BE2C (cell line): ENCODE results near the gene GRK3.

Experiments
- DNase-seq: peaks from one replicate; pipeline ENCODE4 v3.0.0-alpha.2; 2020
- H3K27me3 ChIP-seq: fragments of 250-450 bp; sonication (Bioruptor Pico); 2 replicates; pipeline ENCODE4 v1.5.1; 2020; ENCODE audit warnings: mild to moderate bottlenecking
- H3K36me3 ChIP-seq: fragments of 250-450 bp; sonication (Bioruptor Pico); 2 replicates; pipeline ENCODE4 v1.5.1; 2020; ENCODE audit warnings: mild to moderate bottlenecking
- H3K4me1 ChIP-seq: fragments of 250-450 bp; sonication (Bioruptor Pico); 2 replicates; pipeline ENCODE4 v1.5.1; 2020
- H3K4me3 ChIP-seq: 2 replicates; pipeline ENCODE4 v1.5.1; 2011; ENCODE audit warnings: low read depth, low read length
- H3K9me3 ChIP-seq: fragments of 250-450 bp; sonication (Bioruptor Pico); 2 replicates; pipeline ENCODE4 v1.5.1; 2020
- TF ChIP-seq, protein P1 (sequence below): IDR thresholded peaks from 2 replicates; pipeline ENCODE4 v1.5.1; 2012; ENCODE audit warnings: mild to moderate bottlenecking, low read depth, low read length

Gene GRK3

DNA sequence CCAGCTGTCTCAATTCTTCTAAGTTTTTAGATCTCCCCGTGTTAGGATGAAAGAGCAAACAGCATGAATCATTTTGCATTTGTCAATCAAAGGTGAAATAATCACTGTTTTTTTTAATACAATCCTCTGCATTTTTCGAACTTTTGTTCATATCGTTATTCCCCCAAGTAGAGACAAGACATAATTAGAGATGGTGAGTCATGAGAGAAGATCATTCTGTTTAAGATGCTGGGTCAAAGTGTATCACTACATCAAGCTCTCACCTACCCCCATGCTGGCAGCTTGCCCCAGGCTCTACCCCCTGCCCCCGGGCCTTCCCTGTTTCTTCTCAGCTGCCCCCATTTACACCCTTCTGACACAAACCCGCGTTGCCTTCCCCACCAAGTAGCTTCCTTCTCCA lies 147.0 kb downstream of the GRK3 start:
- DNase-seq = no peak
- Histone ChIP-seq H3K27me3 (no peaks in the 10 kb centered on the region), H3K4me1 (peaks cover 2% of the 10 kb centered on the region; the same call in 1 of the 2 replicates), H3K9me3 (no peaks in the 10 kb centered on the region), H3K36me3 (peaks cover 95% of the 10 kb centered on the region), H3K4me3 (no peak overlapping the region)
- TF ChIP-seq, protein P1, sequence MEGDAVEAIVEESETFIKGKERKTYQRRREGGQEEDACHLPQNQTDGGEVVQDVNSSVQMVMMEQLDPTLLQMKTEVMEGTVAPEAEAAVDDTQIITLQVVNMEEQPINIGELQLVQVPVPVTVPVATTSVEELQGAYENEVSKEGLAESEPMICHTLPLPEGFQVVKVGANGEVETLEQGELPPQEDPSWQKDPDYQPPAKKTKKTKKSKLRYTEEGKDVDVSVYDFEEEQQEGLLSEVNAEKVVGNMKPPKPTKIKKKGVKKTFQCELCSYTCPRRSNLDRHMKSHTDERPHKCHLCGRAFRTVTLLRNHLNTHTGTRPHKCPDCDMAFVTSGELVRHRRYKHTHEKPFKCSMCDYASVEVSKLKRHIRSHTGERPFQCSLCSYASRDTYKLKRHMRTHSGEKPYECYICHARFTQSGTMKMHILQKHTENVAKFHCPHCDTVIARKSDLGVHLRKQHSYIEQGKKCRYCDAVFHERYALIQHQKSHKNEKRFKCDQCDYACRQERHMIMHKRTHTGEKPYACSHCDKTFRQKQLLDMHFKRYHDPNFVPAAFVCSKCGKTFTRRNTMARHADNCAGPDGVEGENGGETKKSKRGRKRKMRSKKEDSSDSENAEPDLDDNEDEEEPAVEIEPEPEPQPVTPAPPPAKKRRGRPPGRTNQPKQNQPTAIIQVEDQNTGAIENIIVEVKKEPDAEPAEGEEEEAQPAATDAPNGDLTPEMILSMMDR = no peak

DNA sequence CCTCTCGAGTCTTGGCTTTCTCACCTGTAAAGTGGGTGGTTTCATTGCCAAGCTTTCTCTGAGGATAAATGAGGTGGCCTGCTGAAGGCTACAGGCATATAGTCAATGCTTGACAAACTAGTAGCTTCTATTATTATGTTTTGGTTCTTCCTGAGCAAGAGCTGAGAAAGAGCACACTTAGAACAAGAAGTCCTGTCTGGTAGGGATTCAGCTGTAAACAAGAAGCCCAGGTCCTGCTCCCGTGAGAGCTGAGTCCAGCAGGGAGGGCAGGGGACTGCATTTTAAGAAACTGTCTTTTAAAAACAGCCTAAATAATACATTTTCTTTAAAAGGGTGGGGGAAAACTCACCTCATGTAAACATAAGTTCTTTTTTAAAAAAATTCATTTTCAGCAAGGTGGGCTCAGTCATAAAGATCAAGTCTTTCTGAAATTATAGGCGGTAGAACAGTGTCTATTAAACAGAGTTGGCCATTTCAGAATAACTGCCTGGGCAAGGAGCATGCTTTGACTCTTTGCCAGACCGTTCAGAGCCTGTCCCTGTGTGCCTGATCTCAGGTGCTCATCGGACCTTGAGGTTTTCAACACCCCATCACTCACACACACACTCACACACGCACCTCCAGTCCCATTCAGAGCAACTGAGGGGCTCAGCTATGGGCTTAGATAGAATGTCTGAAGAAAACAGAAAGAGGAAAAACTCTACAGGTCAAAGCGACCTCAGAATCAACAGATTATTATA lies 148.4 kb downstream of the GRK3 start:
- Histone ChIP-seq H3K9me3 (no peaks in the 10 kb centered on the region), H3K27me3 (no peaks in the 10 kb centered on the region), H3K4me1 (peaks cover 2% of the 10 kb centered on the region; the same call in 1 of the 2 replicates), H3K4me3 (no peak overlapping the region), H3K36me3 (peaks cover 98% of the 10 kb centered on the region)
- DNase-seq = no peak
- TF ChIP-seq, protein P1 = no peak

DNA sequence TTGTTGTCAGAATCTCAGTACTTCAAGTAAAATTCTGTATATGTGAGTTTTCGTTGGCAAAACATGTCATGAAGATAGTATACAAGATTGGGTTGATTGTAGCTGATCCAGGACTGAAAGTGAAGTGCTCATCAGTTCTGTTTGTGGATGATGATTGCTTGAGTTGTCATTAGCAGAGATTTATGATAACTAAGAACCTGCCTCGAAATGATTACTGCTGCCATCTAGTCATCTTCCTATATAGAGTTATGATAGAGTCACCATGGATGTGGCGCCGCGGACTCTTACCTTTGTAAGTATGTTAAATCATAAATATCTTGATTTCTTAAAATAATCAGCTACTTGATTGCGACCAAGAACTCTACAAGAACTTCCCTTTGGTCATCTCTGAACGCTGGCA lies 149.6 kb downstream of the GRK3 start:
- TF ChIP-seq, protein P1 = no peak

DNA sequence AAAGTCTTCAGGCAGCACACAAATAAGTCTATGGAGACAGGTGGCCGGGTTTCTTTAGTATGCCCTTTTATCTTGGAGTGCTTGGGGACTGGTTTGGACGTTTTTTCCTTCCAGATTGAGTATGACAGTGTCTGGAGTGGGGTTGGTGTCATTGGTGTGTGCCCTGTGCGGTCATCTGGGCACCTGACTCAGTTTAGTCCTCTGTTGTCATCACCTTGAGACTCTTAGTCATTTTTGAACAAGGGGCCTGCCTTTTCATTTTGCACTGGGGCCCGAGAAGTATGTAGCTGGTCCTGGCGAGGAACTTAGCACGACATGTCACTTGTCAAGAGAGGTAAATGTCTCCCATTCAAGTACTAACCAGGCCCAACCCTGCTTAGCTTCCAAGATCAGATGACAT lies 150.3 kb downstream of the GRK3 start:
- Histone ChIP-seq H3K4me3 (no peak overlapping the region), H3K36me3 (peaks cover 100% of the 10 kb centered on the region), H3K27me3 (no peaks in the 10 kb centered on the region), H3K9me3 (no peaks in the 10 kb centered on the region), H3K4me1 (no peaks in the 10 kb centered on the region; the same call in 1 of the 2 replicates)
- no peak for DNase-seq
- TF ChIP-seq, protein P1 = no peak

More for the DNA sequence above, 149.6 kb downstream of the GRK3 start:
- no peak overlapping the region for H3K4me3 ChIP-seq
- H3K36me3 ChIP-seq = peaks cover 100% of the 10 kb centered on the region
- no peak for DNase-seq
- no peaks in the 10 kb centered on the region; the same call in 1 of the 2 replicates for H3K4me1 ChIP-seq
- H3K9me3 ChIP-seq = no peaks in the 10 kb centered on the region
- H3K27me3 ChIP-seq = no peaks in the 10 kb centered on the region

DNA sequence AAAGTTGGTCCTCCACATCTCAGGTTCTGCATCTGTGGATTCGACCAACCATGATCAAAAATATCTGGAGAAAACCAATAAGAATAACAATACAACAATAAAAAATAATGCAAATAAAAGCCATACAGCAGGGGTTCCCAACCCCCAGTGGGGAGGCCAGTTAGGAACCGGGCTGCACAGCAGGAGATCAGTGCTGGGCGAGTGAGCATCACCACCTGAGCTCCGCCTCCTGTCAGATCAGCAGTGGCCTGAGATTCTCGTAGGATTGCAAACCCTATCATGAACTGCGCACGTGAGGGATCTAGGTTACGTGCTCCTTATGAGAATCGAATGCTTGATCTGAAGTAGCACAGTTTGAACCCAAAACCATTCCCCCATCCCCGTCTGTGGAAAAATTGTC lies 152.2 kb downstream of the GRK3 start:
- H3K4me1 ChIP-seq = no peaks in the 10 kb centered on the region; the same call in 1 of the 2 replicates
- TF ChIP-seq, protein P1 = no peak
- peaks cover 94% of the 10 kb centered on the region for H3K36me3 ChIP-seq

DNA sequence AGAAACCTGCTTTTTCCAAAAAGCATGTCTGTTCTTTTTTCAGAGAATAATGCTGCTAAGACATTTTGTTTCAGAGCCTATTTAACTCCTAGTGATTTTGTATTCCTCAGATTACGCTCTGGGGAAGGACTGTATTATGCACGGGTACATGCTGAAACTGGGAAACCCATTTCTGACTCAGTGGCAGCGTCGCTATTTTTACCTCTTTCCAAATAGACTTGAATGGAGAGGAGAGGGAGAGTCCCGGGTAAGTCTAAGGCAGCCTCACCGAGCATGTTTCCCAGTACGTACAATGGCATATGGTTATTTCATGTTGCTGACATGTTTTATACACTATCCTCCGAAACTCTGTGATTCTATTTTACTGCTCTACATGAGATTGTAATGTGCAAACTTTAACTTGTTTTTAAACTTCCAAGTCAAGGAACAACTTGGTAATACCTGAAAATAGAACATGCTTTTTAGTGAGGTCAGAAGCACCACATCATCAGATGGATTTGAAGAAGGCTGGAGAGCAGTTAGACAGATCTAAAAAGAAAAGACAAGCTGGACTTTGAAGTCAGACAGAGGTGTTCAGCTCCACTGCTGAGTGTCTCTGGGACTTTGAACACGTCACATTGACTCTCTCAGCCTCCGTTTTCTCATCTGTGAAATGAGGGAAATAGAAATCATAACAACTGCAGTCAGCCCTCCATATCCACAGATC lies 153.8 kb downstream of the GRK3 start:
- no peaks in the 10 kb centered on the region for H3K27me3 ChIP-seq
- peaks cover 93% of the 10 kb centered on the region for H3K36me3 ChIP-seq
- H3K4me1 ChIP-seq = no peaks in the 10 kb centered on the region; the same call in 1 of the 2 replicates
- H3K9me3 ChIP-seq = no peaks in the 10 kb centered on the region
- TF ChIP-seq, protein P1 = no peak
- DNase-seq = no peak
- no peak overlapping the region for H3K4me3 ChIP-seq

More for the DNA sequence above, 152.2 kb downstream of the GRK3 start:
- Histone ChIP-seq H3K27me3 (no peaks in the 10 kb centered on the region), H3K9me3 (no peaks in the 10 kb centered on the region), H3K4me3 (no peak overlapping the region)
- no peak for DNase-seq
